Measurements from ENCODE around the gene TAF1. TPM values are rescaled to one million over a fixed set of nuclear protein-coding genes. Genes with fewer than 3 reads are reported as not detected.
"Not testable (repeated sequence)": the region's sequence is repeated elsewhere in the genome, so short reads cannot be mapped to it uniquely, and the experiment has no call there.

TAF1 gene
- polyA plus RNA-seq, 1 donor from 2014 or later = 29.5 TPM

DNA sequence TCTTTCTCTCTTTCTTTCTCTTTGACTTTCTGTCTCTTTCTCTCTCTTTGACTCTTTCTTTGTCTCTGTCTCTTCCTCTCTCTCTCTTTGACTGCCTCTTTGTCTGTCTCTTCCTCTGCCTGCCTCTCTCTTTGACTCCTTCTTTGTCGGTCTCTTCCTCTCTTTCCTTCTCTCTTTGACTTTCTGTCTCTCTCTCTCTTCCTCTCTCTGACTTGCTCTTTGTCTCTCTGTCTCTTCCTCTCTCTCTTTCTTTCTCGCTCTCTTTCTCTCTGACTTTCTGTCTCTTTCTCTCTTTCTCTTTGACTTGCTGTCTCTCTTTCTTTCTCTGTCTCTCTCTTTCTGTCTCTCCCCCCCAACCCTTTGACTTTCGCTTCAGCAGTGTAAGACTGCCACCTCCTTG, 130.3 kb downstream of the TAF1 start:
- H3K4me3 ChIP-seq (ENCODE audit: low read length) = no peak overlapping the region
- no peak overlapping the region for H2AFZ ChIP-seq (ENCODE audit: low read depth, low read length)
- H3K79me2 ChIP-seq (replicated peaks; ENCODE audit: insufficient read depth, low read length) = no peaks in the 10 kb centered on the region
- H3K27ac ChIP-seq (ENCODE audit: low read length) = no peak overlapping the region
- no peak overlapping the region for H3K9ac ChIP-seq (ENCODE audit: low read length)
- no peaks in the 10 kb centered on the region for H3K9me3 ChIP-seq (ENCODE audit: low read length)
- no peaks in the 10 kb centered on the region for H3F3A ChIP-seq (ENCODE audit: insufficient read depth, low read length, poor library complexity, severe bottlenecking)
- no peaks in the 10 kb centered on the region for H3K27me3 ChIP-seq (ENCODE audit: insufficient read depth, low read depth, low read length)
- H3K4me2 ChIP-seq (ENCODE audit: low read length) = no peak overlapping the region
- TF ChIP-seq SMC3 (conservative IDR thresholded peaks at IDR 0.05; ENCODE audit: poor library complexity) (no peak), EZH2 (IDR thresholded peaks at IDR 0.05; ENCODE audit: borderline replicate concordance, insufficient read depth, low read length, poor library complexity, severe bottlenecking) (no peak), TAF1 (IDR thresholded peaks at IDR 0.05; ENCODE audit: low read depth) (no peak), MXI1 (conservative IDR thresholded peaks at IDR 0.05; ENCODE audit: poor library complexity, severe bottlenecking) (no peak), RAD21 (conservative IDR thresholded peaks at IDR 0.05) (no peak), REST (IDR thresholded peaks at IDR 0.05; ENCODE audit: borderline replicate concordance) (no peak), EP300 (conservative IDR thresholded peaks at IDR 0.05; ENCODE audit: poor library complexity, severe bottlenecking) (no peak), CTCF (IDR thresholded peaks at IDR 0.05; ENCODE audit: poor library complexity, severe bottlenecking) (no peak), POLR2AphosphoS5 (IDR thresholded peaks at IDR 0.05) (no peak)
- H4K20me1 ChIP-seq (ENCODE audit: insufficient read depth) = no peaks in the 10 kb centered on the region
- H3K36me3 ChIP-seq (ENCODE audit: insufficient read depth, low read length) = no peaks in the 10 kb centered on the region
- no peaks in the 10 kb centered on the region for H3K9me2 ChIP-seq (ENCODE audit: insufficient read depth, low read length)

GRCh38 chrX:71502080-71502479, 135.9 kb downstream of the TAF1 start:
- not testable (repeated sequence) for H3K79me2 ChIP-seq (replicated peaks; ENCODE audit: insufficient read depth, low read length); H3K9ac ChIP-seq (ENCODE audit: low read length); H3K4me3 ChIP-seq (ENCODE audit: low read length); H3K9me3 ChIP-seq (ENCODE audit: low read length); H2AFZ ChIP-seq (ENCODE audit: low read depth, low read length); H3K36me3 ChIP-seq (ENCODE audit: insufficient read depth, low read length); H3F3A ChIP-seq (ENCODE audit: insufficient read depth, low read length, poor library complexity, severe bottlenecking); H3K27ac ChIP-seq (ENCODE audit: low read length); H4K20me1 ChIP-seq (ENCODE audit: insufficient read depth); H3K4me2 ChIP-seq (ENCODE audit: low read length); H3K27me3 ChIP-seq (ENCODE audit: insufficient read depth, low read depth, low read length); H3K9me2 ChIP-seq (ENCODE audit: insufficient read depth, low read length)

- Histone ChIP-seq H3K9me3 (ENCODE audit: low read length) (no peaks in the 10 kb centered on the region), H2AFZ (ENCODE audit: low read depth, low read length) (no peak overlapping the region), H3K79me2 (replicated peaks; ENCODE audit: insufficient read depth, low read length) (no peaks in the 10 kb centered on the region), H3K9ac (ENCODE audit: low read length) (no peak overlapping the region), H3K27me3 (ENCODE audit: insufficient read depth, low read depth, low read length) (no peaks in the 10 kb centered on the region), H3K27ac (ENCODE audit: low read length) (no peak overlapping the region), H3K9me2 (ENCODE audit: insufficient read depth, low read length) (no peaks in the 10 kb centered on the region), H3F3A (ENCODE audit: insufficient read depth, low read length, poor library complexity, severe bottlenecking) (no peaks in the 10 kb centered on the region), H3K36me3 (ENCODE audit: insufficient read depth, low read length) (no peaks in the 10 kb centered on the region), H4K20me1 (ENCODE audit: insufficient read depth) (no peaks in the 10 kb centered on the region), H3K4me2 (ENCODE audit: low read length) (no peak overlapping the region), H3K4me3 (ENCODE audit: low read length) (no peak overlapping the region)
- TF ChIP-seq EZH2 (IDR thresholded peaks at IDR 0.05; ENCODE audit: borderline replicate concordance, insufficient read depth, low read length, poor library complexity, severe bottlenecking) (no peak), SMC3 (conservative IDR thresholded peaks at IDR 0.05; ENCODE audit: poor library complexity) (no peak), CTCF (IDR thresholded peaks at IDR 0.05; ENCODE audit: poor library complexity, severe bottlenecking) (no peak), EP300 (conservative IDR thresholded peaks at IDR 0.05; ENCODE audit: poor library complexity, severe bottlenecking) (no peak), POLR2AphosphoS5 (IDR thresholded peaks at IDR 0.05) (no peak), RAD21 (conservative IDR thresholded peaks at IDR 0.05) (no peak), TAF1 (IDR thresholded peaks at IDR 0.05; ENCODE audit: low read depth) (no peak), REST (IDR thresholded peaks at IDR 0.05; ENCODE audit: borderline replicate concordance) (no peak), MXI1 (conservative IDR thresholded peaks at IDR 0.05; ENCODE audit: poor library complexity, severe bottlenecking) (no peak)
These were observed 138.2 kb downstream of the TAF1 start for GRCh38 chrX:71504346-71504745.

Measured in neural cell (in vitro differentiated cells).